ENCODE data around the gene FAR1.

Gene FAR1

GRCh38 chr11:13676576-13676975 is 8.1 kb downstream of the FAR1 start:
- no peak overlapping the region for H3K9ac ChIP-seq
- TF ChIP-seq CTCF (IDR thresholded peaks at IDR 0.05) = no peak
- peaks cover 18% of the 10 kb centered on the region for H3K79me2 ChIP-seq
- no peaks in the 10 kb centered on the region for H3K27me3 ChIP-seq (ENCODE audit: control insufficient read depth, insufficient read depth, low read length)
- no peak overlapping the region for H3K4me3 ChIP-seq (ENCODE audit: low read depth, low read length)
- H2AFZ ChIP-seq = no peak overlapping the region
- no peak overlapping the region for H3K4me2 ChIP-seq (ENCODE audit: low read length)
- H3K36me3 ChIP-seq (ENCODE audit: control insufficient read depth, insufficient read depth, low read length) = no peaks in the 10 kb centered on the region
- H3K27ac ChIP-seq = no peak overlapping the region
- no peaks in the 10 kb centered on the region for H3K9me3 ChIP-seq (ENCODE audit: control insufficient read depth, low read length)
- H3K4me1 ChIP-seq = no peaks in the 10 kb centered on the region

GRCh38 chr11:13679768-13680167 is 11.3 kb downstream of the FAR1 start:
- H3K27ac ChIP-seq = no peak overlapping the region
- no peaks in the 10 kb centered on the region for H3K4me1 ChIP-seq
- no peaks in the 10 kb centered on the region for H3K27me3 ChIP-seq (ENCODE audit: control insufficient read depth, insufficient read depth, low read length)
- no peak for TF ChIP-seq CTCF (IDR thresholded peaks at IDR 0.05)
- no peaks in the 10 kb centered on the region for H3K36me3 ChIP-seq (ENCODE audit: control insufficient read depth, insufficient read depth, low read length)
- no peaks in the 10 kb centered on the region for H3K9me3 ChIP-seq (ENCODE audit: control insufficient read depth, low read length)
- peaks cover 18% of the 10 kb centered on the region for H3K79me2 ChIP-seq
- no peak overlapping the region for H3K4me3 ChIP-seq (ENCODE audit: low read depth, low read length)
- no peak overlapping the region for H3K4me2 ChIP-seq (ENCODE audit: low read length)
- no peak overlapping the region for H2AFZ ChIP-seq
- H3K9ac ChIP-seq = no peak overlapping the region

GRCh38 chr11:13680501-13681264 is 12.2 kb downstream of the FAR1 start:
- no peak overlapping the region for H3K4me3 ChIP-seq (ENCODE audit: low read depth, low read length)
- TF ChIP-seq CTCF (IDR thresholded peaks at IDR 0.05) = no peak
- H2AFZ ChIP-seq = no peak overlapping the region
- no peaks in the 10 kb centered on the region for H3K4me1 ChIP-seq
- no peak overlapping the region for H3K4me2 ChIP-seq (ENCODE audit: low read length)
- no peak overlapping the region for H3K9ac ChIP-seq
- H3K36me3 ChIP-seq (ENCODE audit: control insufficient read depth, insufficient read depth, low read length) = no peaks in the 10 kb centered on the region
- peaks cover 16% of the 10 kb centered on the region for H3K79me2 ChIP-seq
- no peaks in the 10 kb centered on the region for H3K9me3 ChIP-seq (ENCODE audit: control insufficient read depth, low read length)
- no peak overlapping the region for H3K27ac ChIP-seq
- no peaks in the 10 kb centered on the region for H3K27me3 ChIP-seq (ENCODE audit: control insufficient read depth, insufficient read depth, low read length)

GRCh38 chr11:13681446-13681845 is 13.0 kb downstream of the FAR1 start:
- Histone ChIP-seq H3K9ac (no peak overlapping the region), H3K27me3 (ENCODE audit: control insufficient read depth, insufficient read depth, low read length) (no peaks in the 10 kb centered on the region), H3K4me1 (no peaks in the 10 kb centered on the region), H3K36me3 (ENCODE audit: control insufficient read depth, insufficient read depth, low read length) (no peaks in the 10 kb centered on the region), H2AFZ (no peak overlapping the region), H3K4me3 (ENCODE audit: low read depth, low read length) (no peak overlapping the region), H3K27ac (no peak overlapping the region), H3K9me3 (ENCODE audit: control insufficient read depth, low read length) (no peaks in the 10 kb centered on the region), H3K4me2 (ENCODE audit: low read length) (no peak overlapping the region), H3K79me2 (peaks cover 18% of the 10 kb centered on the region)
- TF ChIP-seq CTCF (IDR thresholded peaks at IDR 0.05) = no peak

- no peak overlapping the region for H2AFZ ChIP-seq
These were observed 13.7 kb downstream of the FAR1 start for GRCh38 chr11:13682212-13682611.

More at GRCh38 chr11:13682212-13682611, 13.7 kb downstream of the FAR1 start:
- Histone ChIP-seq H3K27me3 (ENCODE audit: control insufficient read depth, insufficient read depth, low read length) (no peaks in the 10 kb centered on the region), H3K4me2 (ENCODE audit: low read length) (no peak overlapping the region), H3K36me3 (ENCODE audit: control insufficient read depth, insufficient read depth, low read length) (no peaks in the 10 kb centered on the region), H3K9me3 (ENCODE audit: control insufficient read depth, low read length) (no peaks in the 10 kb centered on the region), H3K9ac (no peak overlapping the region), H3K79me2 (peaks cover 18% of the 10 kb centered on the region), H3K4me3 (ENCODE audit: low read depth, low read length) (no peak overlapping the region), H3K4me1 (no peaks in the 10 kb centered on the region), H3K27ac (no peak overlapping the region)
- no peak for TF ChIP-seq CTCF (IDR thresholded peaks at IDR 0.05)

Measured in parathyroid adenoma (tissue), 2 donors.